ENCODE results near the gene ALCAM.
A peak's percentile ranks its signal among the peaks of the same experiment; 100 is the strongest.

The ALCAM gene

GRCh38 chr3:105580296-105580965 is 213.7 kb downstream of the ALCAM start:
- no peak for DNase-seq (ENCODE audit: low read depth)
- no peak overlapping the region for H3K4me3 ChIP-seq (replicated peaks; ENCODE audit: low read depth, low read length)
- no peak for TF ChIP-seq CTCF (IDR thresholded peaks at IDR 0.05; ENCODE audit: low read length, missing control alignments)

DNA sequence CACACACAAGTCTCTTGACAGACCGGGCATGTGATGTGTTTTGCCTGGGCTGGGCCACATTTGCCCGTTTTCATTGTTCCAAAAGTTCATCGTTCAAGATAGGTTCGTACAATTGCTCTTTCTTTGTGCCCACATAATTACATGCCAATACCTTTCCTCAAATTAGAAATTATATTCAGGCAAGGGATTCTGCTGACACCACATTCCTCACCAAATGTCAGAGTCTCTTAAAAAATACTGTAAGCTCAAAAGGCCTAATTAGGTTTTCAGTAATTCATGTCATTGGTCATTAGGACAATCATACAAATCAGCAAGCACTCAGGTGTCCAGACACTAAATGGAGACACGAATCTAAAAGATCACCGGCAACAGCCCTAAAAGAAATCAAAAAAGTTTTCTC is 215.3 kb downstream of the ALCAM start:
- H3K4me3 ChIP-seq (replicated peaks; ENCODE audit: low read depth, low read length) = no peak overlapping the region

DNA sequence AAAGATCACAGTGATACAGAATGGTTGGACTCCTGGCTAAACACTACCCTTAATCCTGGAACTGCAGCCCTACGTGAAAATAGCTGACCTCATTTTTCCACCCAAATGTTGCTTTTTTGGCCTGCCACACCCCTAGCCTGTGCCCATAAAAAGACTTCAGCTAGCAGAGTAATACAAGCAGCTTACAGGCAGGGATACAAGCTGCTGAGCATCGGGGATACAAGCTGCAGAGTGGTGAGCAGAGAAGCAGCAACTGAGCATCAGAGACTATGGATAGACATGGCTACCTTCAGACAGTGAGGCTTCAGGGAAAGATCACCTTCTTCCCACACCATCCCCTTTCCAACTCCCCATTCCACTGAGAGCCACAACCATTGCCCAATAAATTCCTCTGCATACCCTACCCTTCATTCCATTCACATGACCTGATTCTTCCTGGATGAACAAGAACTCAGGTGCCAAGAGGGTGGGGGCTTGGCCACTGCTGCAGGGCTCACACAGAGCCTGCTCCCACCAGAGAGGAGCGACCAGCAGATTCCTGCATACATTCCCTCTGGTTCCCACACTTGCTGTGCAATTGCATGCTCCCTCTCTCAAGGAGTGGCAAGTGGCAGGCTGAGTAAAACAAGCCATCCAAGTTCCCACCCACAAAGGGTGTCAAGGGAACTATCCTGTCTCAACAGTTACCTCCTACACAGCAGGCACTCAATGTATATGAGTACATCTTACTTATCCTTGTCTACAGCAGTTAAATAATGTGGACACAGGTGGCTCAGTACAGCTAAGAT is 217.5 kb downstream of the ALCAM start:
- TF ChIP-seq CTCF (IDR thresholded peaks at IDR 0.05; ENCODE audit: low read length, missing control alignments) = no peak
- H3K4me3 ChIP-seq (replicated peaks; ENCODE audit: low read depth, low read length) = no peak overlapping the region
- no peak for DNase-seq (ENCODE audit: low read depth)

More for the DNA sequence above, 215.3 kb downstream of the ALCAM start:
- no peak for TF ChIP-seq CTCF (IDR thresholded peaks at IDR 0.05; ENCODE audit: low read length, missing control alignments)
- DNase-seq (ENCODE audit: low read depth) = no peak

GRCh38 chr3:105593315-105593714 is 226.6 kb downstream of the ALCAM start:
- DNase-seq (ENCODE audit: low read depth) = no peak
- TF ChIP-seq CTCF (IDR thresholded peaks at IDR 0.05; ENCODE audit: low read length, missing control alignments) = no peak
- H3K4me3 ChIP-seq (replicated peaks; ENCODE audit: low read depth, low read length) = no peak overlapping the region

- no peak for DNase-seq (ENCODE audit: low read depth)
- no peak overlapping the region for H3K4me3 ChIP-seq (replicated peaks; ENCODE audit: low read depth, low read length)
- TF ChIP-seq CTCF (IDR thresholded peaks at IDR 0.05; ENCODE audit: low read length, missing control alignments) = no peak
Observed at GRCh38 chr3:105594219-105594618, 227.5 kb downstream of the ALCAM start.

- TF ChIP-seq CTCF (IDR thresholded peaks at IDR 0.05; ENCODE audit: low read length, missing control alignments) = no peak
- H3K4me3 ChIP-seq (replicated peaks; ENCODE audit: low read depth, low read length) = no peak overlapping the region
- DNase-seq (ENCODE audit: low read depth) = peak; percentile 96
Observed at GRCh38 chr3:105598042-105598796, 231.5 kb downstream of the ALCAM start.
